ENCODE data around the gene MFSD11. TPM values are rescaled to one million over a fixed set of nuclear protein-coding genes. Genes with fewer than 3 reads are reported as not detected.

The MFSD11 gene
- total and polyA plus RNA-seq, 2 donors from 2014 or later: 12.5 to 22.6 TPM

GRCh38 chr17:76826330-76827068, 88.6 kb downstream of the MFSD11 start:
- FAIRE-seq: no peak
- intact Hi-C loops (cut with DNase I): no loop called here

GRCh38 chr17:76827736-76828135, 89.8 kb downstream of the MFSD11 start:
- no peak overlapping the region for H3K9ac ChIP-seq (ENCODE audit: low read length in 3 of 3)
- DNase-seq (no peak), FAIRE-seq (no peak)
- H3K9me3 ChIP-seq (ENCODE audit: control insufficient read depth in 2 of 3, insufficient read depth in 1 of 3, low read length in 3 of 3): no peaks in the 10 kb centered on the region
- intact Hi-C loops (cut with DNase I): no loop called here
- H3K27ac ChIP-seq (ENCODE audit: low read depth in 2 of 2, low read length in 2 of 2): no peak overlapping the region
- TF ChIP-seq, protein P1, sequence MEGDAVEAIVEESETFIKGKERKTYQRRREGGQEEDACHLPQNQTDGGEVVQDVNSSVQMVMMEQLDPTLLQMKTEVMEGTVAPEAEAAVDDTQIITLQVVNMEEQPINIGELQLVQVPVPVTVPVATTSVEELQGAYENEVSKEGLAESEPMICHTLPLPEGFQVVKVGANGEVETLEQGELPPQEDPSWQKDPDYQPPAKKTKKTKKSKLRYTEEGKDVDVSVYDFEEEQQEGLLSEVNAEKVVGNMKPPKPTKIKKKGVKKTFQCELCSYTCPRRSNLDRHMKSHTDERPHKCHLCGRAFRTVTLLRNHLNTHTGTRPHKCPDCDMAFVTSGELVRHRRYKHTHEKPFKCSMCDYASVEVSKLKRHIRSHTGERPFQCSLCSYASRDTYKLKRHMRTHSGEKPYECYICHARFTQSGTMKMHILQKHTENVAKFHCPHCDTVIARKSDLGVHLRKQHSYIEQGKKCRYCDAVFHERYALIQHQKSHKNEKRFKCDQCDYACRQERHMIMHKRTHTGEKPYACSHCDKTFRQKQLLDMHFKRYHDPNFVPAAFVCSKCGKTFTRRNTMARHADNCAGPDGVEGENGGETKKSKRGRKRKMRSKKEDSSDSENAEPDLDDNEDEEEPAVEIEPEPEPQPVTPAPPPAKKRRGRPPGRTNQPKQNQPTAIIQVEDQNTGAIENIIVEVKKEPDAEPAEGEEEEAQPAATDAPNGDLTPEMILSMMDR (IDR thresholded peaks at IDR 0.05; ENCODE audit: borderline replicate concordance, extremely low read depth, insufficient read depth): no peak
- peaks cover 0 to 5% (median 0%) of the 10 kb centered on the region in 3 donors for H3K4me1 ChIP-seq (ENCODE audit: control insufficient read depth in 2 of 3, insufficient read depth in 2 of 3, low read depth in 1 of 3, low read length in 3 of 3)
- H3K27me3 ChIP-seq (ENCODE audit: control insufficient read depth, insufficient read depth, low read length): no peaks in the 10 kb centered on the region
- H3K36me3 ChIP-seq (ENCODE audit: control insufficient read depth in 2 of 3, insufficient read depth in 3 of 3, low read length in 3 of 3): no peaks in the 10 kb centered on the region
- H3K4me3 ChIP-seq (ENCODE audit: low read length in 3 of 3): no peak overlapping the region

More at GRCh38 chr17:76826330-76827068, 88.6 kb downstream of the MFSD11 start:
- no peaks in the 10 kb centered on the region for H3K36me3 ChIP-seq (ENCODE audit: control insufficient read depth in 2 of 3, insufficient read depth in 3 of 3, low read length in 3 of 3)
- H3K4me3 ChIP-seq (ENCODE audit: low read length in 3 of 3): no peak overlapping the region
- H3K27me3 ChIP-seq (ENCODE audit: control insufficient read depth, insufficient read depth, low read length): no peaks in the 10 kb centered on the region
- peaks cover 0 to 5% (median 0%) of the 10 kb centered on the region in 3 donors for H3K4me1 ChIP-seq (ENCODE audit: control insufficient read depth in 2 of 3, insufficient read depth in 2 of 3, low read depth in 1 of 3, low read length in 3 of 3)
- peak in 4 of 5 donors; percentile 53 to 74 (median 67) for DNase-seq
- H3K9ac ChIP-seq (ENCODE audit: low read length in 3 of 3): no peak overlapping the region
- H3K9me3 ChIP-seq (ENCODE audit: control insufficient read depth in 2 of 3, insufficient read depth in 1 of 3, low read length in 3 of 3): no peaks in the 10 kb centered on the region
- TF ChIP-seq, protein P1 (IDR thresholded peaks at IDR 0.05; ENCODE audit: borderline replicate concordance, extremely low read depth, insufficient read depth): no peak
- H3K27ac ChIP-seq (ENCODE audit: low read depth in 2 of 2, low read length in 2 of 2): no peak overlapping the region

Small RNA genes within 50 kb of the gene (microRNA-seq; reads per million reads assigned to microRNA genes)
- 1.4 reads per million for gene MIR636

Other genes with a start within 250 kb of the MFSD11 start
- 58.6 TPM for gene RHBDF2, start 236.7 kb upstream of the MFSD11 start, total RNA-seq
- 6.8 TPM for gene RHBDF2, start 236.7 kb upstream of the MFSD11 start, polyA plus RNA-seq (ENCODE audit: insufficient read depth, low read depth, low replicate concordance)
- gene CYGB, start 200.4 kb upstream of the MFSD11 start, total RNA-seq: 12.6 TPM
- gene CYGB, start 200.4 kb upstream of the MFSD11 start, polyA plus RNA-seq (ENCODE audit: insufficient read depth, low read depth, low replicate concordance): 6.7 TPM
- gene PRCD, start 198.1 kb upstream of the MFSD11 start, total RNA-seq: 2.2 TPM
- gene PRCD, start 198.1 kb upstream of the MFSD11 start, polyA plus RNA-seq (ENCODE audit: insufficient read depth, low read depth, low replicate concordance): not detected
- gene ST6GALNAC2, start 152.3 kb upstream of the MFSD11 start, total RNA-seq: 28.6 TPM
- gene ST6GALNAC2, start 152.3 kb upstream of the MFSD11 start, polyA plus RNA-seq (ENCODE audit: insufficient read depth, low read depth, low replicate concordance): 6.5 TPM
- 0.31 TPM for gene ST6GALNAC1, start 94.4 kb upstream of the MFSD11 start, total RNA-seq
- not detected for gene ST6GALNAC1, start 94.4 kb upstream of the MFSD11 start, polyA plus RNA-seq (ENCODE audit: insufficient read depth, low read depth, low replicate concordance)
- gene MXRA7, start 27.2 kb upstream of the MFSD11 start, total RNA-seq: 130 TPM
- gene MXRA7, start 27.2 kb upstream of the MFSD11 start, polyA plus RNA-seq (ENCODE audit: insufficient read depth, low read depth, low replicate concordance): 72.4 TPM
- gene JMJD6, start 11.5 kb upstream of the MFSD11 start, total RNA-seq: 23.6 TPM
- gene JMJD6, start 11.5 kb upstream of the MFSD11 start, polyA plus RNA-seq (ENCODE audit: insufficient read depth, low read depth, low replicate concordance): 34.3 TPM
- 38.2 TPM for gene METTL23, start 11.3 kb upstream of the MFSD11 start, total RNA-seq
- 53.0 TPM for gene METTL23, start 11.3 kb upstream of the MFSD11 start, polyA plus RNA-seq (ENCODE audit: insufficient read depth, low read depth, low replicate concordance)
- 155 TPM for gene SRSF2, start 788 bp upstream of the MFSD11 start, total RNA-seq
- gene SRSF2, start 788 bp upstream of the MFSD11 start, polyA plus RNA-seq (ENCODE audit: insufficient read depth, low read depth, low replicate concordance): 129 TPM
- gene MGAT5B, start 130.3 kb downstream of the MFSD11 start, total RNA-seq: 2.3 TPM
- 0.56 TPM for gene MGAT5B, start 130.3 kb downstream of the MFSD11 start, polyA plus RNA-seq (ENCODE audit: insufficient read depth, low read depth, low replicate concordance)